ENCODE measurements around the gene RETREG2. TPM values are rescaled to one million over a fixed set of nuclear protein-coding genes. Genes with fewer than 3 reads are reported as not detected.

The RETREG2 gene, protein sequence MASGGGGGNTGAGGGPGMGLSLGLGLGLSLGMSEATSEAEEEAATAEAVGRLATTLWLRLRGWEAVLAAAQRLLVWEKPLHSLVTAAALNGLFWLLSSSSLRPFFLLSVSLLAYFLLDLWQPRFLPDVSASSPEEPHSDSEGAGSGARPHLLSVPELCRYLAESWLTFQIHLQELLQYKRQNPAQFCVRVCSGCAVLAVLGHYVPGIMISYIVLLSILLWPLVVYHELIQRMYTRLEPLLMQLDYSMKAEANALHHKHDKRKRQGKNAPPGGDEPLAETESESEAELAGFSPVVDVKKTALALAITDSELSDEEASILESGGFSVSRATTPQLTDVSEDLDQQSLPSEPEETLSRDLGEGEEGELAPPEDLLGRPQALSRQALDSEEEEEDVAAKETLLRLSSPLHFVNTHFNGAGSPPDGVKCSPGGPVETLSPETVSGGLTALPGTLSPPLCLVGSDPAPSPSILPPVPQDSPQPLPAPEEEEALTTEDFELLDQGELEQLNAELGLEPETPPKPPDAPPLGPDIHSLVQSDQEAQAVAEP
- total RNA-seq: 42.9 and 53.6 TPM in 2 replicates

DNA sequence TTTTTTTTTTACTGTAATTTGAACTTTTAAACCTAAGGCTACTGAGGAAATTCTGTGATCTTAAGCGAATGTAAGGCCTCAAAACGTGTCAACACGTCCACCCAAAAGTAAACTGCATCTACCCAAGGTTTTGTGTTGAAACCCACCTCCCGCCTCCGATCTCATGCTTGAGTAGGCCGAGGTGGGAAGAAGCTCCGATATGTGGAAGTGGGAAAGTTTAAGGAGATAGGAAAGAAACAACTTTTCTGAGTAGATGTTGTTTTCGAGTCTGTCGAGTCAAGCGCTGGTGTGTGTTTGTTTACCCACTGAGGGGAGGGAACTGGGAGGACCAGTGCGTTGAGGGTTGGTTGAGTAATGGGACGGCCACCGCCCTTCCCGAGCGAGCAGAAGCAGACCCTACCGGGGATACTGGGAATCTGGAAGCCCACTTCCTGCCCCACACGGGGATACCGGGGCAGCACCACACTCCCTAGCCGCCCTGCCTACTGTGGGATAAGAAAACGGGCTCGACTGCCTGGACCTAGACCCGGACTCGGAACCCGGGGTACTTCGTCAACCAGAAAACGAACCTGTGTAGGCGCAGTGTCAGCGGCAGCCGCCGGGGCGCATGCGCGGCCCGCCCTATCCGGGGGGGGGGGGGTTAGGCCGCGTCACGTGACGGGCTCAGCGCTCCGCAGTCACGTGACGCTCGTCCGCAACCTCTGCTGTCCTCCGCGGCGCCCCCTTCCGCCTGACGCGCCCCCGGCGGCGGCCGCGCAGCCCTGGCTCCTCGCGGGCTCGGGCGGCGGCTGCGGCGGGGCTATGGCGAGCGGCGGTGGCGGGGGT, at the start of gene RETREG2:
TSS of gene RETREG2 (plus strand) at position 724 of the 825 bp plus-strand sequence. CDS start at position 802, 78 bp downstream.

DNA sequence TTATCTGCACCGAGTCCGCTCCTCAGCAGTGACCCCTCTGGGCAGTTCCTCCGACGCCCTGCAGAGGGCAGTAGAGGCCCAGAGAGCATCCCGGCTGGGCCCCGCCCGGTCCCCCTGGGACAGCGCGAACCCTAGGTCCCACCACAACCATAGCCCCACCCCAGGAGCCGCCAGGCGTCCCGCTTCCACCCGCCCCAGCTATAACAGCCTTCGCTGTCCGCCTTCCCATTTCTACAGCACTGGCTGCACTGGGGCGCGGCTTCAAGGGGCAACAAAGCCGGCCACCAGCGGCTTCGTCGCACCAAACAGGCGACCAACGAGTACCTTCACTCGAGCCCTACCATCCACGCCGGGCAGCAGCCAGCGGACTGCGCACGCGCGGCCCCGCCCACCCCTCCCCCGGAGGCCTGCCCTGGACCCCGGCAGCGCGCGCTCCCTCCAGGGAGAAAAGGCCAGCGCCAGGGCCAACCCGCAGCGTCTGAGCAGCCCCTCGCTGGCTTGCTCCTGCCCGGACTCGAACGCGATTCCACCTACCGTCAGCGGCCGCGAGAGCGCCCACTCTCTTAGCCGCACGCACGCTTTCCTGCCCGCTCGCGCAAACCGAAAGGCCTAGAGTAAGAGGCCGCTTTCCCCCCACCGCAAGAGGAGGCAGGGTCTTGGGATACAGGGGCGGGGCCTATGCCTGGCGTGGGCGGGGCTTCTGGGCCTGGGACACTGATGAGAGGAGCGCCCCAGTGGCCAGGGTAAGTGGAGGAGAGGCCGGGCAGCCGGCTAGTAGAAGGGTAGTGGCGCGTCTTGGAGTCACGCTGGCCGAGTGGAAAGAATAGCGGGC, 17.7 kb upstream of the RETREG2 start, which contains the start of gene NHEJ1:
TSS of gene NHEJ1 (minus strand) at position 630 of the 832 bp plus-strand sequence. CDS start 2,453 bp downstream, outside the sequence.

DNA sequence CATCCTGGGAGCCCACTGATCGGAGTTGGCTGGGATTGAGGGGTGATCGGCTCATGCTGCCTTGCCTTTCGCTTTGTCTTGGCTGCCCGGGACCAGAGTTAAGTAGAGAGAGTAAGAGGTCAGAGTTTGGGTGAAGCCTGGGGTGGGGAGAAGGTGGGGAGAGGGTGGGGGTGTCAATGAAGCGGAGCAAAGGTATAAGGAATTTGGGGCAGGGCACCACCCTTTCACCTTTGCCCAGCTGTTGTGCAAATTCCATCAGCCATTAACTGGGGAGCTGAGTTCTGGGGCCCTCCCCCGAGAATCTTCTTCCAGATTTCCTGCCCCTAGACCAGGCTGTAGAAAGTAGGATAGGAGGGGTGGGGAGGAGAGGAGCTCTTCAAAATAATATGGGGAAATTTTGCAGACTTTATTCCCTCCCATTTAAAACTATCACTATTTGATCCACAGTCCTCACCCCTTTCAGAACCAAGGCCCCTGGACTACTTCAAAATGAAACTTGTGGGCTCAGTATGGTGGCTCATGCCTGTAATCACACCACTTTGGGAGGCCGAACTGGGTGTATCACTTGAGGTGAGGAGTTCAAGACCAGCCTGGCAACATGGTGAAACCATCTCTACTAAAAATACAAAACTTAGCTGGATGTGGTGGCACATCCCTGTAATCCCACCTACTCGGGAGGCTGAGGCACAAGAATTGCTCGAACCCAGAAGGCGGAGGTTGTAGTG, 8.0 kb upstream of the RETREG2 start, which contains the start of gene SLC23A3:
TSS of gene SLC23A3 (minus strand) at position 100 of the 725 bp plus-strand sequence. CDS start at position 55, 45 bp downstream.

DNA sequence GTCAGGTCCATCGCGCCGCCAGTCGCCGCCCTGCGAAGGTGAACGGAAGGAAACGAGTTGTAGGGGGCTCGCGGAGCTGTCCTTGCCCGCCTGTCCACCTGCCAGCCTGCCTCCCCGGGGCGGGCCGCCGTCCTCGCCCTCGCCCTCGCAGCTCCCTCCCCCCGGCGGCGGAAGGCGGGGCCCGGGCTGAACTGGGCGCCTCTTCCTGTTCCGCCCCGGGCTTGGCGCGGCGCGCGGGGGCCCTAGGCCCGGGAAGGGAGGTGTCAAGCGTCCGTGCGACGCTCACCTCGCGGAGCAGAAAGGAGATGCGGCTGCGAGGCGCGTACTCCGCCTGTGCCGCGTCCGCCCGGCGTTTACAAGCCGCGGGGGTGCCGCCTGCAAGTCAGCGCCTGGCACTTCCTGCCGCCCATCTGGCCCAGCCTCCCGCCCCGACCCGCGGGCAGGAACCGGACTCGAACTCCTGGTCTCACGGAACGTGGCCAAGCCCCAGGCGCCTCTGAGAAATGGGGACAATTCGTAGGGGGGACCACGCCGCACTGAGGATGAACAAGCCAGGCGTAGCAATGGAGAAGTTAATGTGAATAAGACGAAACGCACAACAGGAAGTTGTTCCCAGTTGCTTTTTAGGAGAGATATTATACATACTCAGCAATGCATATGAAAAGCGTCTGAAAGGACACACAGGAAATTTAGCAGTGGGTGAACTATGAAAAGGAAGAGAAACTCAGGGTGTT, 1.1 kb upstream of the RETREG2 start, which contains the start of gene CNPPD1:
TSS of gene CNPPD1 (minus strand) at position 108 of the 734 bp plus-strand sequence. CDS start at position 11, 97 bp downstream.

DNA sequence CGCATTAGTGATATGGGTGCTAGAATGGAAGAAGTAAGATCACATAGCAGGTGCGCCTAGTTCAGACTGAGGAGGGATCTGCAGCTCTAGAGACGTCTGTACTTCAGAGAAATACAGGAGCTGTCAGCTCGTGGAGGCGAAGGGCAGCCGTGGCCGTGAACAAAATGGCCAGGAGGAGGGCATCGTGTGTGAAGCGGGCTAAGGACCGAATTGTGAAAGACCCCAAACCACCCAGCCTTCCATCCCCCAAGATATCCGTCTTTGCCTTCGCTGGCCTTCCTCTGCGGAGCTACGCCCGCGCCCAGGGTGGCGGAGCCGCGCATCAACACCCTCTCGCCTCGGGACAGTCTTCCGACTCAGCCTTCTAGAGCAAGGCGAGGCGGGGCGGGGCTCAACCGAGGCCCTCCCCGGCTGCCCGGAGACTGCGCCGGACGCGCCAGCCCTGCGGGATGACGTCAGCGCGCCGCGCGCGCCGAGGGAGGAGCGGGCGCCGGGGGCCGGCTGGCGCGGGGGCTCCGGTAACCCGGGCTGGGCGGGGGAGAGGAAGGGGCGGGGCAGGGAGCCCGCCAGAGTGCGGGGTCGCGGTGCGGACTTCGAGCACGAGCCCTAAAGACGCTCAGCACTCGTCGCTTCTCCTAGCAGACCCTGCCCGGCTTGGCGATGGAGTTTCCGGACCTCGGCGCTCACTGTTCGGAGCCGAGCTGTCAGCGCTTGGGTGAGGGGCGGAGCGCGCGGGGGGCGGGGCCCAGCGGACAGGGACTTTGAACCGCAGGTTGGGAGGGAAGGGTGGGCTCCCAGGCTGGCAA, 28.5 kb downstream of the RETREG2 start, which contains the start of gene ZFAND2B:
TSS of gene ZFAND2B (plus strand) at position 455 of the 806 bp plus-strand sequence. CDS start at position 661, 206 bp downstream.

DNA sequence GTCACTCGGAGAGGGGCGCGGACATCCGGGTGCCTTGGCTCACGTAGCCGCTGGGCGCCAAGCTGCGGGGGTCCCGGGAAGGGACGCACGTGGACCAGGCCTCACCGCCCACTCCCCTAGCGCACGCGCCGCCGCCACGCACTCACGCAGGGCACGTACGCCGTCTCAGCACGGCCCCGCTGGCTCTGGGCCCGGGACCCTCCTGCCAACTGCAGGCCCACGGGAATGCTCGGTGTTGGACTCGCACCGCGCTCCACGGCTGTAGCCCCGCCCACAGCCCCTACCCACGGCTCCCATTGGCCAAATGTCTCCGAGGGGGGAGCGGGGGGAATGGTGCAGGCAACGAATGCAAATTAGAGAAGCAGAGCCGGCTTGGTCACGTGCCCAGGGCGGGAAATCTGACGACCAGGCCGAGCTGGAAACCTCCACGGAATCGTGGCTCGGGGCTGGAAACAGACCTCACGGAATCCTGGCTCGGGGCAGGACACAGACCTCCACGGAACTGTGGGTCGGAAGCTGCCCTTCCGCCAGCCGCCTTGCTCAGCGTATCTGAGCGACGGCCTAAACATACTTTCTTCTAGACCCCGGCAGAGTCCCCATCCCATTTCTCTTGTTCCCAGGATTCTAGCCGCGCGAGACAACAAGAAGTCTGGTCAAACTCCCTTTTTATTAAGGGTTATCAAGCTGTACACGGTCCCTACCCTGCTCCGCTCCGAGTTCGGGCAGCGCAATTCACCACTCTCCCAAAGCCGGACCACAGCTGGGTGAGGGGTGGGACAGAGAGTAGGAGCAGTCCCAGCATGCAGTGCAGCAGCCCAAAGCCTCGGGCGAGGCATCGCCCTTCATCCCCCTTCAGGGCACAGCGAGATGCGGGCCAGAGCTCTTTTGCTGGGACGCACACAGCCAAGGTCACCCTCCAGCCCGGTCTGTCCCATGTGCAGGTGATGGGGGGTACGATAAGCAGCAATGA, 40.9 kb downstream of the RETREG2 start, which contains the start of gene ABCB6:
TSS of gene ABCB6 (minus strand) at position 227 of the 970 bp plus-strand sequence. CDS start 285 bp downstream, outside the sequence.

DNA sequence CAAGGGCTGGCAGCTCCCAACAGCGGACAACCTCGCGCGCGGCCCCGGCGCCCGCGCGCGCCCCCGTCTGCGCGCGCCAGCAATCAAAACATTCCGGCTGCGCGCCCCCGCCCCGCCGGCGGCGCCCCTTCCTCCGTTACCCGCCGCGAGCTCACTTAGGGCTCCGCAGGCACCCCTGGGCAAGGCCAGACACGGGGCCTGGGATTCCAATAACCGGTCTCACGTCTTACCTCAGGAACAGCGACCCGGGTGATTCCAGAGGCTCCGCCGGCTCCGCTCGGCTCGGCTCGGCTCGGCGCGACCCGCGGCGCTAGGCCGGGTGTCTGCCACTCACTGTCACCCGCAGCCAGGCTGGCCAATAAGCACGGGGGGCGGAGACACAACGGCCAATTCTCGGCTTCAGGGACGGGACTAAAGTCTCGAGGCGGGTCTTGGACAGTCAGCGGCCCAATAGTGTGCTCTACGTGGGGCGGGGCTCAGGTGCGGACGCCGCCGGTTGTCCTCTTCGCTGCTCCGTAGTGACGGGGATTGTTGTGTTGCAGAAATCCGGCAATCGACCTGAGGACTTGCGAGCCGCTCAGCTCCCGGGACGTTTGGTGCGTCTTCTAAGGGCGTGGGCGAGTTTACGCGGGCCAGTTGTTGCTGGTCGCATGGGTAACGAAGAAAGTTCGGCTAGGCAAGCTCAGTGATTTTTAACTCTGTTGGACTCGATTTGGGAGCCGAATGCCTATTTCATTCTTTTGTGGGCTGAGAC, 51.4 kb downstream of the RETREG2 start, which contains the start of the genes ANKZF1 and ATG9A:
TSS of gene ANKZF1 (plus strand) at position 502 of the 754 bp plus-strand sequence. CDS start 452 bp downstream, outside the sequence.
TSS of gene ATG9A (minus strand) at position 332 of the 754 bp plus-strand sequence. CDS start 1,612 bp downstream, outside the sequence.

Other genes starting within 250 kb of the RETREG2 start
- not detected in 2 replicates for gene CDK5R2, start 218.6 kb upstream of the RETREG2 start, total RNA-seq
- not detected in 2 replicates for gene FEV, start 193.1 kb upstream of the RETREG2 start, total RNA-seq
- gene CRYBA2, start 184.9 kb upstream of the RETREG2 start, total RNA-seq: not detected in 2 replicates
- under 0.01 TPM in 1 of 2 replicates, not detected in the other for gene CFAP65, start 136.8 kb upstream of the RETREG2 start, total RNA-seq
- gene IHH, start 117.4 kb upstream of the RETREG2 start, total RNA-seq: under 0.01 and 0.09 TPM in 2 replicates
- 12.1 and 13.6 TPM in 2 replicates for gene NHEJ1, start 17.5 kb upstream of the RETREG2 start, total RNA-seq
- gene SLC23A3, start 8.2 kb upstream of the RETREG2 start, total RNA-seq: 1.1 and 3.5 TPM in 2 replicates
- gene CNPPD1, start 1.4 kb upstream of the RETREG2 start, total RNA-seq: 16.4 and 17.3 TPM in 2 replicates
- 21.1 and 22.1 TPM in 2 replicates for gene ZFAND2B, start 28.5 kb downstream of the RETREG2 start, total RNA-seq
- gene ABCB6, start 40.7 kb downstream of the RETREG2 start, total RNA-seq: 29.8 and 51.1 TPM in 2 replicates
- gene ATG9A, start 51.4 kb downstream of the RETREG2 start, total RNA-seq: 31.8 and 48.4 TPM in 2 replicates
- gene ANKZF1, start 51.5 kb downstream of the RETREG2 start, total RNA-seq: 16.5 and 34.8 TPM in 2 replicates
- gene GLB1L, start 67.2 kb downstream of the RETREG2 start, total RNA-seq: 3.3 and 4.0 TPM in 2 replicates
- 18.7 and 22.0 TPM in 2 replicates for gene STK16, start 67.2 kb downstream of the RETREG2 start, total RNA-seq
- not detected in 2 replicates for gene TUBA4B, start 75.0 kb downstream of the RETREG2 start, total RNA-seq
- gene TUBA4A, start 75.6 kb downstream of the RETREG2 start, total RNA-seq: 5.1 and 5.2 TPM in 2 replicates
- gene DNAJB2, start 101.1 kb downstream of the RETREG2 start, total RNA-seq: 17.4 and 25.6 TPM in 2 replicates
- gene PTPRN, start 131.1 kb downstream of the RETREG2 start, total RNA-seq: not detected in 2 replicates
- gene RESP18, start 154.5 kb downstream of the RETREG2 start, total RNA-seq: not detected in 2 replicates
- 42.4 and 44.0 TPM in 2 replicates for gene DNPEP, start 209.6 kb downstream of the RETREG2 start, total RNA-seq
- gene DES, start 240.1 kb downstream of the RETREG2 start, total RNA-seq: not detected in 2 replicates

Measured in endothelial cell of coronary artery (primary cell).